Uterus (tissue), 4 donors: ENCODE results near the gene CDCP2. TPM values are rescaled to one million over a fixed set of nuclear protein-coding genes. Genes with fewer than 3 reads are reported as not detected.

Experiments used
- DNase-seq, 2 donors: peaks; one replicate each; pipeline ENCODE4 v3.0.0-alpha.2; 2019 to 2020
- H3K27ac ChIP-seq, 2 donors: fragments of 200-600 bp; sonication (generic); 1 replicate in 1 of 2; 2 replicates in 1 of 2; pipeline ENCODE4 v1.5.1; 2016 to 2018
- H3K27me3 ChIP-seq, 2 donors: fragments of 200-600 bp; sonication (generic); one replicate each; pipeline ENCODE4 v1.5.1; 2018 to 2019; ENCODE audit warnings: control low read depth in 1 of 2
- H3K36me3 ChIP-seq, 2 donors: fragments of 200-600 bp; sonication (generic); one replicate each; pipeline ENCODE4 v1.5.1; 2019; ENCODE audit warnings: control low read depth in 1 of 2
- H3K4me1 ChIP-seq, 2 donors: fragments of 200-600 bp; sonication (generic); one replicate each; pipeline ENCODE4 v1.5.1; 2018 to 2019; ENCODE audit warnings: control low read depth in 1 of 2
- H3K4me3 ChIP-seq, 2 donors: fragments of 200-600 bp; sonication (generic); 1 replicate in 1 of 2; 2 replicates in 1 of 2; pipeline ENCODE4 v1.5.1; 2018 to 2019; ENCODE audit warnings: mild to moderate bottlenecking in 1 of 2
- H3K9me3 ChIP-seq, 2 donors: fragments of 200-600 bp; sonication (generic); one replicate each; pipeline ENCODE4 v1.5.1; 2019; ENCODE audit warnings: control low read depth in 1 of 2
- CTCF ChIP-seq, 4 experiments: fragments of 200-600 bp in 2 of 4; fragments of 450-650 bp in 2 of 4; sonication (generic) in 2 of 4; IDR thresholded peaks; one replicate each; pipeline ENCODE4 v1.5.1; 2016 to 2019; ENCODE audit warnings: antibody characterized with exemption in 4 of 4, mild to moderate bottlenecking in 2 of 4, moderate library complexity in 1 of 4
- POLR2A ChIP-seq, 2 donors: fragments of 450-650 bp; IDR thresholded peaks; one replicate each; pipeline ENCODE4 v1.6.1; 2016; ENCODE audit warnings: antibody characterized with exemption in 2 of 2, mild to moderate bottlenecking in 1 of 2, moderate library complexity in 1 of 2
- intact Hi-C: fragments of 100-400 bp; cut with DNase I; formaldehyde crosslinking; loops from one replicate; pipeline ENCODE4 v1.15.1; 2023; ENCODE audit warnings: low total_unique reads
- total RNA-seq, 4 donors: library from RNA; depleted of rRNA in 3 of 4; stranded (reverse); fragments of >200 nt in 3 of 4; gene quantifications; one replicate each; pipeline versions ENCODE4 v1.1.0 to v1.2.4, GENCODE V29; 2014 to 2023
- donor health status: DM: yes; HTN: yes; CAD: no.

The CDCP2 gene
- total RNA-seq, 4 donors from 2014 or later = 0.18 to 0.28 TPM; not detected in 2

DNA sequence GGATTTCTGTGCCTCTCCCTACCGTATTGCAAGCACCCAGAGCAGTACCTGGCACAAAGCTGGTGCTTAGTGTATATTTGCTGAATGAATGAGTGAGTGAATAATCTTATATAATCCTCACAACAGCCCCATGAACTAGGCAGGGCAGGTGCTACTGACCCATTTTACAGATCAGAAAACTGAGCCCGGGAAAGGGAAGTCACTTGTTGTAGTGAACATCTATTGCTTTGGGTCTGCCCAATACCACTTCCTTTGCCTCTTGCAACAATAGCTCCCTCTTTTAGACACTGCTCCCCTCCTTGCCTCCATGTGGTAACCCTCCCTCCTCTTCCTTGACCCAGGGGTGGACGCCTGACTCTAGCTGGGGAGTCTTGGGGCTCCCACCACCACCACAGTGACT is 3.1 kb downstream of the CDCP2 start:
- H3K27ac ChIP-seq = no peak overlapping the region
- no peak for DNase-seq
- no peaks in the 10 kb centered on the region for H3K4me1 ChIP-seq
- H3K36me3 ChIP-seq = no peaks in the 10 kb centered on the region
- intact Hi-C loops = no loop called here
- no peaks in the 10 kb centered on the region for H3K9me3 ChIP-seq
- TF ChIP-seq POLR2A (IDR thresholded peaks at IDR 0.05) (no peak), CTCF (IDR thresholded peaks at IDR 0.05) (no peak)
- H3K27me3 ChIP-seq = no peaks in the 10 kb centered on the region
- H3K4me3 ChIP-seq = no peak overlapping the region

DNA sequence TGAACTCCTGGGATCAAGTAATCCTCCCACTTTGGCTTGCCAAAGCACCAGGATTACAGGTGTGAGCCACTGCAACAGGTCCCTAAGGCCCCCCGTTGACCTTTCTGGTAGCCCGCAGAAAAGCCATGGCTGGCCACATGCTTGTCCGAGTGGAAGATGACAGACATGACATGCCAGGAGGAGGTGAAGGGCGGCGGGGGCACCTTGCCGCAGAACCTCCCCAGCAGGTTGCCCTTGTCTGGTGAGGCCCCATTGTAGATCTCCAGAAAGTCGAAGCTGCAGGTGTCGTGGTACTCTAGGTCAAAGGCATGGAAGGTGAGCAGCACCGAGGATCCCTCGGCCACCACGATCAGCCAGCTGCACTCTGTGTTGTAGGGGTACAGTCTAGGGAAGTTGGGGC is 8.4 kb downstream of the CDCP2 start:
- no peaks in the 10 kb centered on the region for H3K36me3 ChIP-seq
- H3K4me3 ChIP-seq = no peak overlapping the region
- no peak overlapping the region for H3K27ac ChIP-seq
- H3K4me1 ChIP-seq = no peaks in the 10 kb centered on the region
- TF ChIP-seq POLR2A (IDR thresholded peaks at IDR 0.05) (no peak), CTCF (IDR thresholded peaks at IDR 0.05) (no peak)
- DNase-seq = no peak
- no peaks in the 10 kb centered on the region for H3K27me3 ChIP-seq
- intact Hi-C loops = no loop called here
- H3K9me3 ChIP-seq = no peaks in the 10 kb centered on the region

GRCh38 chr1:54142146-54142900 is 10.5 kb downstream of the CDCP2 start:
- no peaks in the 10 kb centered on the region for H3K4me1 ChIP-seq
- no peak overlapping the region for H3K27ac ChIP-seq
- H3K36me3 ChIP-seq = no peaks in the 10 kb centered on the region
- H3K9me3 ChIP-seq = no peaks in the 10 kb centered on the region
- no peak overlapping the region for H3K4me3 ChIP-seq
- DNase-seq = no peak
- H3K27me3 ChIP-seq = no peaks in the 10 kb centered on the region
- intact Hi-C loops = no loop called here
- TF ChIP-seq POLR2A (IDR thresholded peaks at IDR 0.05) (no peak), CTCF (IDR thresholded peaks at IDR 0.05) (no peak)

- DNase-seq = no peak
- Histone ChIP-seq H3K36me3 (no peaks in the 10 kb centered on the region), H3K27me3 (no peaks in the 10 kb centered on the region), H3K27ac (no peak overlapping the region), H3K4me1 (no peaks in the 10 kb centered on the region), H3K9me3 (no peaks in the 10 kb centered on the region), H3K4me3 (no peak overlapping the region)
- intact Hi-C loops = no loop called here
- no peak for TF ChIP-seq CTCF (IDR thresholded peaks at IDR 0.05)
- no peak for TF ChIP-seq POLR2A (IDR thresholded peaks at IDR 0.05)
Measured at GRCh38 chr1:54139711-54140110, 13.1 kb downstream of the CDCP2 start.

- no peak overlapping the region for H3K27ac ChIP-seq
- H3K27me3 ChIP-seq = no peaks in the 10 kb centered on the region
- no peaks in the 10 kb centered on the region for H3K9me3 ChIP-seq
- TF ChIP-seq POLR2A (IDR thresholded peaks at IDR 0.05) (no peak), CTCF (IDR thresholded peaks at IDR 0.05) (no peak)
- no peaks in the 10 kb centered on the region for H3K36me3 ChIP-seq
- H3K4me1 ChIP-seq = no peaks in the 10 kb centered on the region
- intact Hi-C loops = no loop called here
- DNase-seq = no peak
- H3K4me3 ChIP-seq = no peak overlapping the region
Measured at GRCh38 chr1:54138994-54139393, 13.8 kb downstream of the CDCP2 start.
